K562 (cell line): ENCODE measurements around the gene ERFL. TPM values are rescaled to one million over a fixed set of nuclear protein-coding genes. Genes with fewer than 3 reads are reported as not detected.

ENCODE experiments used
- ATAC-seq: fragments of 200-7000 bp; cut with Tn5 transposase; 3 replicates; pipeline ENCODE4 v1.9.1; 2020; ENCODE audit warnings: moderate library complexity
- BruUV-seq: library from RNA; stranded (reverse); fragments of 400-500 nt; replicated peaks from 2 replicates; lab custom pipeline; 2021; lab: Mats Ljungman, UMichigan
- CTCF ChIA-PET: fragments of 300-600 bp; formaldehyde crosslinking; extraction: SDS; loops from one replicate; lab custom pipeline; 2021; ENCODE audit warnings: low intra/inter-chr PET ratio; lab: Yijun Ruan, JAX
- POLR2A ChIA-PET: fragments of 300-600, 350-650 bp; sonication (Branson Sonifier 250); formaldehyde crosslinking; extraction: SDS; loops from one replicate; lab custom pipeline; 2021; ENCODE audit warnings: antibody characterized with exemption, inconsistent platforms; lab: Yijun Ruan, JAX
- DNase-seq, 4 experiments: peaks; one replicate each; pipeline versions ENCODE4 v3.0.0 to v3.0.0-alpha.2; 2011 to 2018; ENCODE audit warnings: low spot score in 3 of 4, mixed read lengths in 3 of 4; ENCODE audit errors: extremely low read depth in 1 of 4
- FAIRE-seq: peaks from 2 replicates; lab custom pipeline; 2011; peaks lifted over from hg19 to GRCh38; lab: Jason Lieb, UNC
- H2AFZ ChIP-seq: 2 replicates; pipeline ENCODE4 v1.6.0; 2011; ENCODE audit warnings: low read depth, low read length, control low read depth, inconsistent platforms
- H3K27ac ChIP-seq: fragments of 200-600 bp; 3 replicates; pipeline ENCODE4 v1.8.0; 2011; ENCODE audit warnings: low read depth, mild to moderate bottlenecking, control low read depth, inconsistent platforms, low read length, moderate library complexity, mixed read lengths; ENCODE audit errors: extremely low read depth
- H3K27me3 ChIP-seq, 2 experiments: fragments of 300-600 bp in 1 of 2; 2 replicates in 1 of 2; 3 replicates in 1 of 2; pipeline versions ENCODE4 v1.6.0 to v1.8.0; 2011; ENCODE audit warnings: inconsistent platforms in 2 of 2, low read length in 2 of 2, mild to moderate bottlenecking in 1 of 2, mixed read lengths in 1 of 2, moderate library complexity in 1 of 2; ENCODE audit not compliant: control insufficient read depth in 2 of 2, insufficient read depth in 2 of 2
- H3K36me3 ChIP-seq: fragments of 300-600 bp; 3 replicates; pipeline ENCODE4 v1.8.0; 2011; ENCODE audit warnings: mild to moderate bottlenecking, low read length, inconsistent platforms; ENCODE audit not compliant: control insufficient read depth, insufficient read depth
- H3K4me1 ChIP-seq, 2 experiments: fragments of 200-600 bp in 1 of 2; replicated peaks in 1 of 2; 2 replicates in 1 of 2; 3 replicates in 1 of 2; pipeline versions ENCODE4 v1.5.1 to v1.8.0; 2011; ENCODE audit warnings: inconsistent platforms in 2 of 2, low read length in 2 of 2, mild to moderate bottlenecking in 1 of 2, mixed read lengths in 1 of 2, moderate library complexity in 1 of 2; ENCODE audit not compliant: control insufficient read depth in 2 of 2, insufficient read depth in 2 of 2
- H3K4me2 ChIP-seq: 2 replicates; pipeline ENCODE4 v1.6.1; 2011; ENCODE audit warnings: low read length, control low read depth, inconsistent platforms, mixed read lengths; ENCODE audit not compliant: insufficient read depth
- H3K4me3 ChIP-seq: fragments of 200-600 bp; sonication (generic), shearing (Covaris generic); 2 replicates; pipeline ENCODE4 v1.5.1; 2016; ENCODE audit warnings: control low read depth, inconsistent platforms
- H3K79me2 ChIP-seq: fragments of 200-600 bp; 3 replicates; pipeline ENCODE4 v1.8.0; 2011; ENCODE audit warnings: low read length, inconsistent platforms; ENCODE audit not compliant: control insufficient read depth, insufficient read depth
- H3K9ac ChIP-seq, 2 experiments: 2 replicates each; pipeline versions ENCODE4 v1.6.0 to v1.6.1; 2011; ENCODE audit warnings: low read depth in 2 of 2, low read length in 2 of 2, control low read depth in 1 of 2, inconsistent platforms in 1 of 2, mild to moderate bottlenecking in 1 of 2, mixed read lengths in 1 of 2; ENCODE audit not compliant: insufficient read depth in 1 of 2
- H3K9me1 ChIP-seq: one replicate; pipeline ENCODE4 v1.6.0; 2011; ENCODE audit warnings: inconsistent platforms, mild to moderate bottlenecking, low read length, moderate library complexity; ENCODE audit not compliant: control insufficient read depth, insufficient read depth
- H3K9me3 ChIP-seq: replicated peaks from 2 replicates; pipeline ENCODE4 v1.5.1; 2011; ENCODE audit warnings: low read depth, low read length, inconsistent platforms; ENCODE audit not compliant: control insufficient read depth, insufficient read depth
- H4K20me1 ChIP-seq: replicated peaks from 2 replicates; pipeline ENCODE4 v1.6.1; 2011; ENCODE audit warnings: low read length, inconsistent platforms, mixed read lengths; ENCODE audit not compliant: control insufficient read depth, insufficient read depth
- DPF2 ChIP-seq: fragments of 450-650 bp; IDR thresholded peaks from 2 replicates; pipeline ENCODE4 v1.6.1; 2016
- KDM2B ChIP-seq: fragments of 250-450 bp; sonication (Bioruptor Pico); IDR thresholded peaks from 2 replicates; pipeline ENCODE4 v1.8.0; 2021; ENCODE audit warnings: mild to moderate bottlenecking, moderate library complexity
- RBFOX2 ChIP-seq: fragments of 200-400 bp; formaldehyde crosslinking; IDR thresholded peaks from 2 replicates; pipeline ENCODE4 v1.6.1; 2017; ENCODE audit warnings: low read depth, mild to moderate bottlenecking, low read length, moderate library complexity
- SNRNP70 ChIP-seq: fragments of 200-400 bp; formaldehyde crosslinking; optimal IDR thresholded peaks from 2 replicates; pipeline ENCODE3; 2017; ENCODE audit warnings: low read depth, low read length
- TCF7L2 ChIP-seq: fragments of 150-350 bp; IDR thresholded peaks from 2 replicates; pipeline ENCODE4 v1.6.1; 2016; ENCODE audit warnings: low read depth, mild to moderate bottlenecking, low read length, moderate library complexity
- TEAD1 ChIP-seq, 2 experiments: fragments of 450-650 bp in 1 of 2; sonication (generic) in 1 of 2; formaldehyde crosslinking; IDR thresholded peaks; 2 replicates each; pipeline versions ENCODE4 v1.4.0 to v1.8.0; 2020 to 2022; ENCODE audit warnings: mild to moderate bottlenecking in 2 of 2, missing genetic modification reagents in 1 of 2
- WGBS: fragments of 100-300 bp; shearing (Covaris generic); methylation state at CpG from one replicate; pipeline ENCODE4 v1.1.6; 2016; ENCODE audit warnings: low coverage, mixed read lengths; ENCODE audit not compliant: insufficient coverage; ENCODE audit errors: missing lambda C conversion rate; 5-methylcytosine and 5-hydroxymethylcytosine counted together
- in situ Hi-C: fragments of 300-500 bp; cut with MboI; formaldehyde crosslinking; loops from 4 replicates; pipeline ENCODE4 v1.15.0; 2018; ENCODE audit warnings: inconsistent platforms, mixed read lengths
- intact Hi-C: fragments of 100-400 bp; cut with micrococcal nuclease; formaldehyde crosslinking; loops from 2 replicates; pipeline ENCODE4 v1.14.2; 2022
- polyA plus RNA-seq, 8 experiments: library from polyadenylated mRNA; depleted of rRNA in 4 of 8; stranded (reverse) in 5 of 8; unstranded in 3 of 8; fragments of >200 nt; fragmentation: Nextera tagmentation in 2 of 8; fragmentation: Illumina TruSeq in 1 of 8; extraction: Ambion mirVana in 2 of 8; extraction: Trizol in 1 of 8; gene quantifications; 2 replicates each; pipeline versions ENCODE4 v1.2.1 to v1.2.3, GENCODE V29; 2011 to 2014; ENCODE audit warnings: inconsistent platforms in 1 of 8, missing spikeins in 1 of 8
- total RNA-seq, 7 experiments: library from RNA; depleted of rRNA in 6 of 7; stranded (reverse); fragments of >200 nt in 6 of 7; fragmentation: Illumina TruSeq in 2 of 7; extraction: Trizol in 2 of 7; gene quantifications; 2 replicates each; pipeline versions ENCODE4 v1.2.1 to v1.2.3, GENCODE V29; 2011 to 2021; ENCODE audit warnings: low replicate concordance in 1 of 7

The ERFL gene
- total and polyA plus RNA-seq, 9 of the 15 experiments (the other 6 are each of a cell fraction or from before 2014, with no cell fraction given), result 0.07 to 0.75 (median 0.32) TPM; not detected in 4

- no CpG with 5 or more reads among the region's 9 CpGs for WGBS
- POLR2A ChIA-PET, result interaction anchor here (0.6 to 2.6 kb wide), 3 partner anchors 20 to 123 kb away, joined by 3 to 9 read pairs (median 3); no protein-coding TSS in a partner anchor
- CTCF ChIA-PET, result no interaction called here
- Histone ChIP-seq H3K4me2 (no peak overlapping the region), H3K27me3 (peaks cover 0 to 11% of the 10 kb centered on the region in 2 experiments; a peak in 3 of 5 replicates), H3K36me3 (peaks cover 57% of the 10 kb centered on the region; the same call in 2 of the 3 replicates), H3K79me2 (no peaks in the 10 kb centered on the region), H3K4me3 (no peak overlapping the region), H3K9me1 (peaks cover 4% of the 10 kb centered on the region), H3K9me3 (no peaks in the 10 kb centered on the region), H2AFZ (no peak overlapping the region), H3K27ac (no peak overlapping the region), H3K4me1 (peaks cover 0 to 22% of the 10 kb centered on the region in 2 experiments; a peak in 2 of 5 replicates), H3K9ac (no peak overlapping the region), H4K20me1 (peaks cover 9% of the 10 kb centered on the region; the same call in 1 of the 2 replicates)
- no peak for DNase-seq
- BruUV-seq, result no TSS peak
- no peak for ATAC-seq
- in situ Hi-C loops, result no loop called here
- TF ChIP-seq TEAD1 (CRISPR knock-in tag; IDR thresholded peaks at IDR 0.05) (no peak), SNRNP70 (no peak), DPF2 (no peak), TCF7L2 (no peak)
- intact Hi-C loops, result no loop called here
- FAIRE-seq, result no peak
These were observed 22.0 kb downstream of the ERFL start for GRCh38 chr19:41906271-41906670.

- H3K36me3 ChIP-seq, result peaks cover 59% of the 10 kb centered on the region
- no peak overlapping the region for H2AFZ ChIP-seq
- TF ChIP-seq RBFOX2 (0 out of 2 replicates have a peak, but pooled peaks have one; percentile 14), KDM2B (no peak)
- FAIRE-seq (no peak), DNase-seq (no peak), ATAC-seq (no peak)
- H3K4me1 ChIP-seq, result peaks cover 0 to 22% of the 10 kb centered on the region in 2 experiments; a peak in 2 of 5 replicates
- no peak overlapping the region for H3K4me3 ChIP-seq
- no TSS peak for BruUV-seq
- intact Hi-C loops (no loop called here), in situ Hi-C loops (no loop called here)
- no peaks in the 10 kb centered on the region for H3K9me3 ChIP-seq
- peaks cover 4% of the 10 kb centered on the region for H3K9me1 ChIP-seq
- peaks cover 0 to 3% of the 10 kb centered on the region in 2 experiments; a peak in 1 of 5 replicates for H3K27me3 ChIP-seq
- H3K9ac ChIP-seq, result no peak overlapping the region; a peak in 1 of 4 replicates
- no peak overlapping the region for H3K27ac ChIP-seq
- H4K20me1 ChIP-seq, result 0 out of 2 replicates have a peak, but pooled peaks cover 1% of the 10 kb centered on the region
- no peaks in the 10 kb centered on the region for H3K79me2 ChIP-seq
- WGBS, result 90% methylated on average over 18 of the region's 24 CpGs
- ChIA-PET CTCF (no interaction called here), POLR2A (interaction anchor here (0.6 to 2.6 kb wide), 4 partner anchors 13 to 123 kb away, joined by 3 to 9 read pairs (median 3); no protein-coding TSS in a partner anchor)
- H3K4me2 ChIP-seq, result no peak overlapping the region
These were observed 22.8 kb downstream of the ERFL start for GRCh38 chr19:41905273-41906002.
